ENCODE results near the gene COL7A1.
A peak's percentile ranks its signal among the peaks of the same experiment; 100 is the strongest.

COL7A1 gene

GRCh38 chr3:48595075-48595525 lies at the start of gene COL7A1:
TSS of gene COL7A1 (minus strand) at chr3:48595329. CDS start at chr3:48595159, 170 bp downstream.
- in situ Hi-C loops (cut with HindIII; ENCODE audit: low pct_ligation_motif_present, low pct_unique_long_range_greater_than_20kb, low sequenced_read_pairs) = no loop called here
- DNase-seq = no peak

- no peak for DNase-seq
- in situ Hi-C loops (cut with HindIII; ENCODE audit: low pct_ligation_motif_present, low pct_unique_long_range_greater_than_20kb, low sequenced_read_pairs) = no loop called here
Measured at GRCh38 chr3:48642605-48643004, 47.5 kb upstream of the COL7A1 start.

- no peak for DNase-seq
- in situ Hi-C loops (cut with HindIII; ENCODE audit: low pct_ligation_motif_present, low pct_unique_long_range_greater_than_20kb, low sequenced_read_pairs) = no loop called here
Measured at GRCh38 chr3:48641396-48641795, 46.3 kb upstream of the COL7A1 start.

- DNase-seq = no peak
- in situ Hi-C loops (cut with HindIII; ENCODE audit: low pct_ligation_motif_present, low pct_unique_long_range_greater_than_20kb, low sequenced_read_pairs) = no loop called here
Measured at GRCh38 chr3:48639944-48640606, 44.9 kb upstream of the COL7A1 start.

- no peak for DNase-seq
- in situ Hi-C loops (cut with HindIII; ENCODE audit: low pct_ligation_motif_present, low pct_unique_long_range_greater_than_20kb, low sequenced_read_pairs) = no loop called here
Measured at GRCh38 chr3:48637305-48637704, 42.2 kb upstream of the COL7A1 start.

- no peak for DNase-seq
- in situ Hi-C loops (cut with HindIII; ENCODE audit: low pct_ligation_motif_present, low pct_unique_long_range_greater_than_20kb, low sequenced_read_pairs) = no loop called here
Measured at GRCh38 chr3:48636149-48636655, 41.1 kb upstream of the COL7A1 start.

- in situ Hi-C loops (cut with HindIII; ENCODE audit: low pct_ligation_motif_present, low pct_unique_long_range_greater_than_20kb, low sequenced_read_pairs) = no loop called here
- DNase-seq = peak; percentile 93
Measured at GRCh38 chr3:48635222-48636021, 40.3 kb upstream of the COL7A1 start, which contains the start of gene SLC26A6. TSS of gene SLC26A6 (minus strand) at chr3:48635461. CDS start at chr3:48635393, 68 bp downstream.

GRCh38 chr3:48634661-48635221 lies 39.6 kb upstream of the COL7A1 start:
- in situ Hi-C loops (cut with HindIII; ENCODE audit: low pct_ligation_motif_present, low pct_unique_long_range_greater_than_20kb, low sequenced_read_pairs) = no loop called here
- DNase-seq = peak; percentile 47

- DNase-seq = no peak
- in situ Hi-C loops (cut with HindIII; ENCODE audit: low pct_ligation_motif_present, low pct_unique_long_range_greater_than_20kb, low sequenced_read_pairs) = no loop called here
Measured at GRCh38 chr3:48633743-48634142, 38.6 kb upstream of the COL7A1 start.

- in situ Hi-C loops (cut with HindIII; ENCODE audit: low pct_ligation_motif_present, low pct_unique_long_range_greater_than_20kb, low sequenced_read_pairs) = no loop called here
- DNase-seq = no peak
Measured at GRCh38 chr3:48633256-48633655, 38.1 kb upstream of the COL7A1 start.

- no peak for DNase-seq
- in situ Hi-C loops (cut with HindIII; ENCODE audit: low pct_ligation_motif_present, low pct_unique_long_range_greater_than_20kb, low sequenced_read_pairs) = no loop called here
Measured at GRCh38 chr3:48631516-48632448, 36.7 kb upstream of the COL7A1 start.

- DNase-seq = no peak
- in situ Hi-C loops (cut with HindIII; ENCODE audit: low pct_ligation_motif_present, low pct_unique_long_range_greater_than_20kb, low sequenced_read_pairs) = no loop called here
Measured at GRCh38 chr3:48630833-48631232, 35.7 kb upstream of the COL7A1 start.

GRCh38 chr3:48630407-48630806 lies 35.3 kb upstream of the COL7A1 start:
- DNase-seq = no peak
- in situ Hi-C loops (cut with HindIII; ENCODE audit: low pct_ligation_motif_present, low pct_unique_long_range_greater_than_20kb, low sequenced_read_pairs) = no loop called here

GRCh38 chr3:48629894-48630293 lies 34.8 kb upstream of the COL7A1 start:
- no peak for DNase-seq
- in situ Hi-C loops (cut with HindIII; ENCODE audit: low pct_ligation_motif_present, low pct_unique_long_range_greater_than_20kb, low sequenced_read_pairs) = no loop called here

GRCh38 chr3:48628277-48629017 lies 33.3 kb upstream of the COL7A1 start:
- DNase-seq = no peak
- in situ Hi-C loops (cut with HindIII; ENCODE audit: low pct_ligation_motif_present, low pct_unique_long_range_greater_than_20kb, low sequenced_read_pairs) = no loop called here

GRCh38 chr3:48625600-48625999 lies 30.5 kb upstream of the COL7A1 start:
- DNase-seq = no peak
- in situ Hi-C loops (cut with HindIII; ENCODE audit: low pct_ligation_motif_present, low pct_unique_long_range_greater_than_20kb, low sequenced_read_pairs) = no loop called here

- in situ Hi-C loops (cut with HindIII; ENCODE audit: low pct_ligation_motif_present, low pct_unique_long_range_greater_than_20kb, low sequenced_read_pairs) = no loop called here
- DNase-seq = no peak
Measured at GRCh38 chr3:48624767-48625166, 29.6 kb upstream of the COL7A1 start.

Data from ACHN (cell line).